GM12891 (cell line): ENCODE measurements around the gene SGTB. TPM values are rescaled to one million over a fixed set of nuclear protein-coding genes. Genes with fewer than 3 reads are reported as not detected.
A peak's percentile ranks its signal among the peaks of the same experiment; 100 is the strongest.

Experiments
- DNase-seq: peaks from one replicate; pipeline ENCODE4 v3.0.0; 2011; ENCODE audit warnings: low spot score; ENCODE audit not compliant: insufficient read length
- FAIRE-seq: peaks from 2 replicates; lab custom pipeline; 2011; peaks lifted over from hg19 to GRCh38; lab: Jason Lieb, UNC
- PAX5 ChIP-seq: IDR thresholded peaks from 2 replicates; pipeline ENCODE4 v1.6.1; 2011; ENCODE audit warnings: low read length, moderate library complexity, mild to moderate bottlenecking; ENCODE audit not compliant: insufficient read depth, severe bottlenecking
- POLR2A ChIP-seq: IDR thresholded peaks from 2 replicates; pipeline ENCODE4 v1.6.1; 2011; ENCODE audit warnings: low read depth, low read length, control low read depth
- POLR2AphosphoS5 ChIP-seq: IDR thresholded peaks from 2 replicates; pipeline ENCODE4 v1.6.1; 2011; ENCODE audit warnings: low read depth, low read length, control low read depth
- POU2F2 ChIP-seq: IDR thresholded peaks from 2 replicates; pipeline ENCODE4 v1.6.1; 2011; ENCODE audit warnings: low read depth, mild to moderate bottlenecking, control low read depth, low read length, moderate library complexity
- SPI1 ChIP-seq: IDR thresholded peaks from 2 replicates; pipeline ENCODE4 v1.6.1; 2011; ENCODE audit warnings: low read depth, low read length, control low read depth
- TAF1 ChIP-seq: IDR thresholded peaks from 2 replicates; pipeline ENCODE4 v1.6.1; 2011; ENCODE audit warnings: low read depth, low read length, control low read depth
- polyA plus RNA-seq: library from polyadenylated mRNA; unstranded; fragments of >200 nt; gene quantifications from one replicate; pipeline ENCODE4 v1.2.1, GENCODE V29; 2012; ENCODE audit warnings: low read depth, missing spikeins, inconsistent platforms; ENCODE audit not compliant: missing spikeins

SGTB gene, protein sequence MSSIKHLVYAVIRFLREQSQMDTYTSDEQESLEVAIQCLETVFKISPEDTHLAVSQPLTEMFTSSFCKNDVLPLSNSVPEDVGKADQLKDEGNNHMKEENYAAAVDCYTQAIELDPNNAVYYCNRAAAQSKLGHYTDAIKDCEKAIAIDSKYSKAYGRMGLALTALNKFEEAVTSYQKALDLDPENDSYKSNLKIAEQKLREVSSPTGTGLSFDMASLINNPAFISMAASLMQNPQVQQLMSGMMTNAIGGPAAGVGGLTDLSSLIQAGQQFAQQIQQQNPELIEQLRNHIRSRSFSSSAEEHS
- polyA plus RNA-seq = 1.9 TPM

GRCh38 chr5:65721720-65722574 is at the start of gene SGTB, which contains the start of gene NLN:
Gene SGTB, minus strand, starts transcription at chr5:65722109. Its CDS starts 1,302 bp downstream, at chr5:65720807.
Gene NLN, plus strand, starts transcription at chr5:65722205. Its CDS starts 169 bp downstream, at chr5:65722374.
- FAIRE-seq (peak; percentile 69), DNase-seq (peak; percentile 88)
- TF ChIP-seq SPI1 (no peak), POLR2AphosphoS5 (no peak), POU2F2 (no peak), TAF1 (no peak), POLR2A (no peak), PAX5 (no peak)

DNA sequence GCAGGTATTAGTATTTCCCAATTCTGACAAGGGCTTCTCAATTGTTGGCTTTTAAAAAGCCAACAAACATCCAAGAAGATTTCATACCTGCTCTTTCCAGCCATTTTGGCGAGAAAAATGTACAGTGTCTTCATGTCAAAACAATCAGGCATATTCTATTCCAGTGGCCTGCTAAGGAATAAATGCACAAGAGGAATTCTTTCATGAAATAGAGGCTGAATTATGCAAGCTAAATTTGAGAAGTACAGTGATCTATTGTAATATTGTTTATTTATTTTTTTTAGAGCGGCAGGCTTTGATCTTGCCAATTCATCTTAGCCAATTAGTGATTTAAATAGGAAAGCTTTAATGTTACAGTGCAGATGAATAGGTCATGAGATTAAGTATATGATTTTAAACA is 49.4 kb upstream of the SGTB start:
- TF ChIP-seq POLR2AphosphoS5 (no peak), SPI1 (no peak), POU2F2 (no peak), TAF1 (no peak), PAX5 (no peak), POLR2A (no peak)
- FAIRE-seq = no peak
- DNase-seq = no peak

GRCh38 chr5:65769539-65769938 is 47.6 kb upstream of the SGTB start:
- no peak for FAIRE-seq

GRCh38 chr5:65768723-65769346 is 46.9 kb upstream of the SGTB start:
- no peak for TF ChIP-seq POLR2AphosphoS5
- TF ChIP-seq POLR2A = no peak
- no peak for TF ChIP-seq SPI1
- no peak for TF ChIP-seq POU2F2
- no peak for TF ChIP-seq PAX5
- no peak for TF ChIP-seq TAF1
- DNase-seq (no peak), FAIRE-seq (no peak)

More at GRCh38 chr5:65769539-65769938, 47.6 kb upstream of the SGTB start:
- TF ChIP-seq POU2F2 (no peak), TAF1 (no peak)
- DNase-seq = no peak

DNA sequence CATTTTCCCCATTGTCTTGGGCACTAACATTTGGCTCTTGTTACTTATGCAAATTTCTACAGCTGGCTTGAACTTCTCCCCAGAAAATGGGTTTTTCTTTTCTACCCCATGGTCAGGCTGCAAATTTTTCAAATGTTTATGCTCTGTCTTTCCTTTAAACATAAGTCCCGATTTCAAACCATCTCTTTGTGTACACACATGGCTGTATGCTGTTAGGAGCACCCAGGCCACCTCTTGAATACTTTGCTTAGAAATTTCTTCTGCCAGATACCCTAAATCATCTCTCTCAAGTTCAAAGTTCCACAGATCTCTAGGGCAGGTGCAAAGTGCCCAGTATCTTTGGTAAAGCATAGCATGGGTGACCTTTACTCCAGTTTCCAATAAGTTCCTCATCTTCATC is 45.7 kb upstream of the SGTB start:
- DNase-seq (no peak), FAIRE-seq (no peak)
- no peak for TF ChIP-seq SPI1
- TF ChIP-seq TAF1 = no peak
- no peak for TF ChIP-seq POLR2AphosphoS5
- no peak for TF ChIP-seq POU2F2

DNA sequence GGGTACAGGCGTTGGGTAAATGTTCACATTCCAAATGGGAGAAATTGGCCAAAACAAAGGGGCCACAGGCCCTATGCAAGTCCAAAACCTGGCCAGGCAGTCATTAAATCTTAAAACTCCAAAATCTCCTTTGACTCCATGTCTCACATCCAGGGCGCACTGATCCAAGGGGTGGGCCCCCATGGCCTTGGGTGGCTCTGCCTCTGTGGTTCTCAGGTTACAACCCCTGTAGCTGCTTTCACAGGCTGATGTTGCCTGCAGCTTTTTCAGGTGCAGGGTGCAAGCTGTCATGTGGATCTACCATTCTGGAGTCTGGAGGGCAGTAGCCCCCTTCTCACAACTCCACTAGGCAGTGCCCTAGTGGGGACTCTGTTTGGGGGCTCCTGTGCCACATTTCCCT is 44.9 kb upstream of the SGTB start:
- FAIRE-seq (no peak), DNase-seq (no peak)
- TF ChIP-seq POLR2A = no peak
- no peak for TF ChIP-seq POLR2AphosphoS5
- TF ChIP-seq PAX5 = no peak
- TF ChIP-seq POU2F2 = no peak
- no peak for TF ChIP-seq SPI1
- TF ChIP-seq TAF1 = no peak

GRCh38 chr5:65766175-65766574 is 44.3 kb upstream of the SGTB start:
- no peak for TF ChIP-seq PAX5
- TF ChIP-seq TAF1 = no peak
- no peak for TF ChIP-seq POLR2AphosphoS5
- no peak for TF ChIP-seq SPI1
- no peak for TF ChIP-seq POLR2A
- TF ChIP-seq POU2F2 = no peak
- FAIRE-seq (peak; percentile 50), DNase-seq (no peak)

DNA sequence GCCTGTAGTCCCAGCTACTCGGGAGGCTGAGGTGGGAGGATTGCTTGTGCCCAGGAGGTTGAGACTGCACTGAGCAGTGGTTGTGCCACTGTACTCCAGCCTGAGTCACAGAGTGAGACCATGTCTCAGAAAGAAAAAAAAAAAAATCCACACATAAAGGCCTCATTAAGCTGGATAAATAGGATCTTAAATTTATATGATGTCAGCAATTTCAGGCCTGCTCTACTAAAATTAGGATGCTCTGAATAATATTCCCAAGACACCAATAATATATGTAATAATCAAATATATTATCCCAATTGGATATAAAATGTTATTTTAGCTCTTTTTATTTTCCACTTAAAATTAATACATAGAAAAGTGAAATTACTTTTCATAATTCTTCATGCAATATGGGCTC is 43.7 kb upstream of the SGTB start:
- FAIRE-seq (no peak), DNase-seq (no peak)
- no peak for TF ChIP-seq POU2F2
- TF ChIP-seq POLR2AphosphoS5 = no peak
- TF ChIP-seq SPI1 = no peak
- TF ChIP-seq POLR2A = no peak
- no peak for TF ChIP-seq TAF1
- TF ChIP-seq PAX5 = no peak

- FAIRE-seq (no peak), DNase-seq (no peak)
- no peak for TF ChIP-seq TAF1
- no peak for TF ChIP-seq POU2F2
- TF ChIP-seq SPI1 = no peak
- TF ChIP-seq PAX5 = no peak
- no peak for TF ChIP-seq POLR2AphosphoS5
- TF ChIP-seq POLR2A = no peak
These were observed 40.3 kb upstream of the SGTB start for GRCh38 chr5:65762234-65762633.
